NCI-H510A treated with DMSO at 0.1 percent for 48 hours (cell line): Measurements from ENCODE around the gene GRIN2A.

Experiments used
- DNase-seq: peaks from one replicate; lab custom pipeline; 2025; lab: John Stamatoyannopoulos, UW

The GRIN2A gene

GRCh38 chr16:9966569-9967157 lies 215.6 kb downstream of the GRIN2A start:
- no peak for DNase-seq

- DNase-seq, result no peak
Measured at GRCh38 chr16:9965079-9965478, 217.1 kb downstream of the GRIN2A start.

- DNase-seq, result no peak
Measured at GRCh38 chr16:9964426-9964825, 217.8 kb downstream of the GRIN2A start.

GRCh38 chr16:9957433-9957832 lies 224.8 kb downstream of the GRIN2A start:
- no peak for DNase-seq

GRCh38 chr16:9957002-9957401 lies 225.2 kb downstream of the GRIN2A start:
- DNase-seq, result no peak

GRCh38 chr16:9955677-9956076 lies 226.6 kb downstream of the GRIN2A start:
- no peak for DNase-seq

GRCh38 chr16:9953908-9954570 lies 228.2 kb downstream of the GRIN2A start:
- DNase-seq, result no peak

GRCh38 chr16:9950658-9951057 lies 231.6 kb downstream of the GRIN2A start:
- no peak for DNase-seq

- DNase-seq, result no peak
Measured at GRCh38 chr16:9949396-9949795, 232.8 kb downstream of the GRIN2A start.

GRCh38 chr16:9948933-9949332 lies 233.3 kb downstream of the GRIN2A start:
- no peak for DNase-seq

GRCh38 chr16:9946022-9946720 lies 236.1 kb downstream of the GRIN2A start:
- no peak for DNase-seq

GRCh38 chr16:9943121-9943520 lies 239.1 kb downstream of the GRIN2A start:
- no peak for DNase-seq

- no peak for DNase-seq
Measured at GRCh38 chr16:9941245-9941644, 241.0 kb downstream of the GRIN2A start.

- no peak for DNase-seq
Measured at GRCh38 chr16:9934723-9935508, 247.3 kb downstream of the GRIN2A start.

GRCh38 chr16:9932919-9933653 lies 249.1 kb downstream of the GRIN2A start:
- DNase-seq, result no peak

- DNase-seq, result no peak
Measured at GRCh38 chr16:9932000-9932399, 250.2 kb downstream of the GRIN2A start.

- no peak for DNase-seq
Measured at GRCh38 chr16:9929836-9930235, 252.4 kb downstream of the GRIN2A start.

GRCh38 chr16:9929313-9929712 lies 252.9 kb downstream of the GRIN2A start:
- DNase-seq, result no peak

GRCh38 chr16:9922441-9922840 lies 259.8 kb downstream of the GRIN2A start:
- DNase-seq, result no peak

- DNase-seq, result no peak
Measured at GRCh38 chr16:9921997-9922396, 260.2 kb downstream of the GRIN2A start.

GRCh38 chr16:9919460-9919859 lies 262.8 kb downstream of the GRIN2A start:
- DNase-seq, result no peak

GRCh38 chr16:9917691-9918090 lies 264.5 kb downstream of the GRIN2A start:
- no peak for DNase-seq
